ENCODE data around the gene C7orf57.

C7orf57 gene

DNA sequence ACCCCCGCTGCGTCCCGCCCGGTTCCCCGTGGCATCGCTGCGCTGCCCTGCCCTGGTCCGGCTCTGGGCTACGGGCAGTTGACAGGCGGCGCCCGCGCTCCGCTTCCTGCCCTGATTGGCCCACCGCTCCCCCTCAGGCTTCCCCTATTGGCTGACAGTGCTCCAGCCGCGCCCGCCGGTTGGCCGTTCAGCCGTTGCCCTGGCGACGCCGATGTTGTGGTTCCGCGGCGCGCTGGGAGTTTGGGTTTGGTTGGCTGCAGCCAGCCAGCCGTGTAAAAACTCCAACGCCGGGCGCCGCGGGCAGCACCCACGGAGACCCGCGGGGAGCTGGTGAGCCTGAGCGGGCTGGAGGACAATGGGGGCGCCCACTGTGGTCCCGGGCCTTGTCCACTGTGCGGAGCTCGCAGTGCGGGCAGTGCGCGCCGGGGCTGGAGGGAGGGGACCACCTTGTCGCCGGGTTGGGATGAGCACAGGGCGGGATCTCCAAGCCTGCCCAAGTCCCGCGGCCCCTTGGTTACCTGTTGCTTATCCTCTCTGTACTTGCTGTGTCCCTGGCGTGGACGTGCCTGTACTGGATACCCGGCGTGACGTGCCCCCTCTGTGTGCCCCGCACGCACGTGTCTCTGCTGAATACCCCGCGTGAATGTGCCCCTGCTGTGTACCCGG is at the start of gene C7orf57:
C7orf57 (plus strand) TSS at position 243 of the 666 bp plus-strand sequence. CDS start 766 bp downstream, outside the sequence.
- peak; percentile 95 for DNase-seq (ENCODE audit: low read depth, low spot score)

DNA sequence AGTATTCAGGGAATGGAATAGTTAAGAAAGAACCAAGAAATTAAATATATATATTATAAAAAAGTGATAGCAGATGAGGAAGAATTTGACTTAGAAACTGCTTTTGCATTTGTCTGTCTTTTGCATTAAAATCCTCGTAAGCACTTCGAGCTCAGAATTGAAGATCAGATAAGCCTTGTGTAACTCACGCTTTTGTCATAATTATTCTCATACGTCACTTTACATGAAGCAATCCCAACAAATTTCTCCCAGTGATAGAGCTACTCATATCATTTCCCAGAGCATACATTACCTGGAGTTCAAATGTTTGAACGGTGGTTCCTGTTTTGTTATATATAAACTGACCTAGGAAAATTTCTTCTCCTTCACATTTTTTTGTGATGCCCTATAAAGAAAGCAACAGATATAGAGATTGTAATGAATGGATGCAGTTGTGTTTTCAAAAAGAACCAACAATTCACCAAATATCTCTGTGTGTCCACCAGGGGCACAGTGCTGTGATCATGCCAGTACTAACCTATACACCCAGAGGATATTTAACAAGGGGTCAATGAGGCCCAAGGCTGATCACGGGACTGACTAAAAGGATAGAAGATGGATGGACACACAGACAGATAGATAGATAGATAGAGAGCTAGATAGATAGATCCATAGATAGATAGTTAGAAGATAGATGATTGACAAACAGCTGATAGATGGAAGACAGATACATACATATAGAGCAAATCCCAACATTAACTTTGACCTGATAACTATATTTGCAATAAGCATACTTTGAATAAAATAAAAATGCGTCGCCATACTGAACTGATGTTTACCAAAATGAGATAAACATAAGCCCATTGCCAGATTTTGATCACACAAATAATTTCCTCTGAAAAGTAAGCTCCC is 46.6 kb upstream of the C7orf57 start:
- no peak for DNase-seq (ENCODE audit: low read depth, low spot score)

DNA sequence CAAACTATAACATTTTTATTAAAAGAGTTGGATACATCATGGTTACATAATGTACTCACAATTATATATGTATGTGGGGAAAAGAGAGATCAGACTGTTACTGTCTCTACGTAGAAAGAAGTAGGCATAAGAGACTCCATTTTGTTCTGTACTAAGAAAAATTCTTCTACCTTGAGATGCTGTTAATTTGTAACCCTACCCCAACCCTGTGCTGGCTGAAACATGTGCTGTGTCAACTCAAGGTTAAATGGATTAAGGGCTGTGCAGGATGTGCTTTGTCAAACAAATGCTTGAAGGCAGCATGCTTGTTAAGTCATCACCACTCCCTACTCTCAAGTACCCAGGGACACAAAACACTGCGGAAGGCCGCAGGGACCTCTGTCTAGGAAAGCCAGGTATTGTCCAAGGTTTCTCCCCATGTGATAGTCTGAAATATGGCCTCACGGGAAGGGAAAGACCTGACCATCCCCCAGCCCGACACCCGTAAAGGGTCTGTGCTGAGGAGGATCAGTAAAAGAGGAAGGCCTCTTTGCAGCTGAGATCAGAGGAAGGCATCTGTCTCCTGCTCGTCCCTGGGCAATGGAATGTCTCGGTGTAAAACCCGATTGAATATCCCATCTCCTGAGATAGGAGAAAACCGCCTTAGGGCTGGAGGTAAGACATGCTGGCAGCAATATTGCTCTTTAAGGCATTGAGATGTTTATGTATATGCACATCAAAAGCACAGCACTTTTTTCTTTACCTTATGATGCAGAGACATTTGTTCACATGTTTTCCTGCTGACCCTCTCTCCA is 45.5 kb upstream of the C7orf57 start:
- DNase-seq (ENCODE audit: low read depth, low spot score), result peak; percentile 87

DNA sequence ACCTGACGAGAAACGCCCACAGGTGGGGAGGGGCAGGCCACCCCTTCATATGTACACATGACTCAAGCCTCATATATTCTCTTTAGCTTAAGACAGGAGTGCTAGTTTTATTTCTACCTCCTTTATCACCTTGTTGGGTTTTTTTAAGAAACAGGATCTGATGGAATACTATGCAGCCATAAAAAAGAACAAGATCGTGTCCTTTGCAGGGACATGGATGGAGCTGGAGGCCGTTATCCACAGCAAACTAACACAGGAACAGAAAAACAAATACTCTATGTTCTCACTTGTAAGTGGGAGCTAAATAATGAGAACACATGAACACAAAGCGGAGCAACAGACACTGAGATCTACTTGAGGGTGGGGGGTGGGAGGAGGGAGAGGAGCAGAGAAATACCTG is 44.8 kb upstream of the C7orf57 start:
- DNase-seq (ENCODE audit: low read depth, low spot score), result no peak

DNA sequence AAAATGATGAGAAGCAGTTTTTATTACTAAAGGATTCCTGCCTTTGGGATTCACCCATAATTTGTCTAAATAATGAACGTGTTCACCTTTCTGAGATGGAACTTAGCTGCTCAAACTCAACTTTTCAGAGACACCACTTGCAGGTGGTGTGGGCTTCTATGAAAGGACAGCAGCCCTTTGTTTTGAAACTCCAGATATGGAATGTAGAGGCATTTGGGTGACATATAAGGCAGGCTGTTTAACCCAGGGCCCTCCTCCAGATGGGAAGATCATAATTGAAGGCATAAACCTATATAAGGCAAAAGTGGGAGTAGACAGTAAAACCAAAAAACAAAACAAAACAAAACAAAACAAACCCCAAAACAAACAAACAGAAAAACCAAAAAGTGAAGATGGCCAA is 44.1 kb upstream of the C7orf57 start:
- DNase-seq (ENCODE audit: low read depth, low spot score), result peak; percentile 25

DNA sequence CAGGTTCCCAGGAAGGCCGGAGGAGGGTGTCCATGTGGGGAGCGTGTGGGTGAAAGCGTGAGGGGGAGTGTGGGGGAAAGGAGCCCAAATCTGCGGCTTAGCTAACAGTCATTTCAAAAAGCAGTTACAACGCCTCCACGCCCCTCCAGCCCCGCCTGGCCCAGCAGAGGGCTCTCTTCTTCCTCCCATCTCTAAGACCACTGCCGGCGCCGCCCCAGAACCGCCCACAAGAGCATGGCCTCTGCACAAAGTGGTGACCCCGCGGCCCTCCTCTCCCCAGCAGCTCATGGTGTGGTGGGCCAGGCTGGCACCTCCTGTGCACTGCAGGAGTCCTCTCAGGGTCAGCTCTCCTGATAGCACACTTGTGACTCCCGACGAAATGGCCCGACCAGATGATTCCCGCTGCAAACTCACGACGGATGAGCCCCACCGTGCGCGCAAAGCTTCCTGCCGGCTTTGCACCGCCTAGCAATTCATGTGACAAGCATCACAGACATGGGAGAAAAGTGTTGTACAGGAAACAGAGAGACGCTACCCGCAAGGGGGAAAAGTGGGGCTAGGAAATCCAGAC is 43.5 kb upstream of the C7orf57 start:
- peak; percentile 94 for DNase-seq (ENCODE audit: low read depth, low spot score)

DNA sequence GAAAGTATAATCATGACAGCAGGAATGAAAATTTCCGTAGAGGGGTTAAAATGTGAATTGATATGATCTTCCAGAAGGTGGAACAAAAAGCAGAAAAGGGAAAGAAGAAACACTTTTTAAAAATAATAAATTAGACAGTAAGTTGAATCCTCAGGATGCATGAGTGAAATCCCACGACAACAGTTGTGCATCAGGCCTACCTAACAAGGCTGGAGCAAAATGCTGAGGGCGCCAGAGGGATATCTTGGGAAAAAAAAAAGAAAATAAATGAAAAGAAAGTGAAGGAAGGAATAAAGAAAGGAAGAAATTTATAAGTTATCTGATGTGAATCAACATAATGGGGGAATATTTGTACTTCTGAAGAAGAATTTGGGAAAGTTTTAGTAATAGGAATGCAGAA is 42.9 kb upstream of the C7orf57 start:
- no peak for DNase-seq (ENCODE audit: low read depth, low spot score)

DNA sequence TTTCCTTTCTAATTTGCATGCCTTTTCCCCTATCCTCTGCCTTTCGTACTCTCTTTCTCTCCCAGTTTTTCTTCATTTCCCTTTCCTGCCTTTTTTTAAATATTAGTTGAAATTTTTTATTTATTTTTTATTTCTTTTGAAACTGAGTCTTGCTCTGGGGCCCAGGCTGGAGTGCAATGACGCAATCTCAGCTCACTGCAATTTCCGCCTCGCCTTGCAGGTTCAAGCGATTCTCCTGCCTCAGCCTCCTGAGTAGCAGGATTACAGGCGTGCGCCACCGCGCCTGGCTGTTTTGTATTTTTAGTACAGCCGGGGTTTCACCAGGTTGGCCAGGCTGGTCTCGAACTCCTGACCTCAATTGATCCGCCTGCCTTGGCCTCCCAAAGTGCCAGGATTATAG is 35.9 kb upstream of the C7orf57 start:
- no peak for DNase-seq (ENCODE audit: low read depth, low spot score)

DNA sequence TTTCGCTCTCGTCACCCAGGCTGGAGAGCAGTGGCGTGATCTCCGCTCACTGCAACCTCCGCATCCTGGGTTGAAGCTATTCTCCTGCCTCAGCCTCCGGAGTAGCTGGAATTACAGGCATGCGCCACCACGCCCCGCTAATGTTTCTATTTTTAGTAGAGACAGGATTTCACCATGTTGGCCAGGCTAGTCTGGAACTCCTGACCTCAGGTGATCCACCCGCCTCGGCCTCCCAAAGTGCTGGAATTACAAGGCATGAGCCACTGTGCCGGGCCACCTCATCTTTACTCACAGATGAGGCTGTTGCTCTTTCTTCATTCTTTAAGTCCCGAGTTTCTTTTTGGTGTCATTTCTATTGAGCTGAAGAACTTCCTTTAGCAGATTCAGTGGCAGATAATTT is 35.2 kb upstream of the C7orf57 start:
- peak; percentile 53 for DNase-seq (ENCODE audit: low read depth, low spot score)

DNA sequence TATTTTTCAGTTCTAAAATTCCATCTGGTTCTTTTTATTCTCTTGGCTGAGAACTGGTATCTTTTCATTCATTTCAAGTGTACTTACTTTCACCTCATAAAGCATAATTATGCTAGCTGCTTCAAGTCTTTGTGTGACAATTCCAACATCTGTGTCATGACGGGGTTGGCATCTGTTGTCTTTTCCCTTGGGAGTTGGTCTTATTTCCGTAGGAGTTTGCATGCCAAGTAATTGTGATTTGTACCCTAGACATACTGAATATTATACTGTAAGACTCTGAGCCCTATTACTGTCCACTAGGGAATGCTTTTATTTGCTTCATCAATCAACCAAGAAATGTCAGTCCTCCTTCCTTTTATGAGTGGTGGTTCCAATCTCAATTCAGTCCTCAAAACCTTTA is 31.3 kb upstream of the C7orf57 start:
- no peak for DNase-seq (ENCODE audit: low read depth, low spot score)

DNA sequence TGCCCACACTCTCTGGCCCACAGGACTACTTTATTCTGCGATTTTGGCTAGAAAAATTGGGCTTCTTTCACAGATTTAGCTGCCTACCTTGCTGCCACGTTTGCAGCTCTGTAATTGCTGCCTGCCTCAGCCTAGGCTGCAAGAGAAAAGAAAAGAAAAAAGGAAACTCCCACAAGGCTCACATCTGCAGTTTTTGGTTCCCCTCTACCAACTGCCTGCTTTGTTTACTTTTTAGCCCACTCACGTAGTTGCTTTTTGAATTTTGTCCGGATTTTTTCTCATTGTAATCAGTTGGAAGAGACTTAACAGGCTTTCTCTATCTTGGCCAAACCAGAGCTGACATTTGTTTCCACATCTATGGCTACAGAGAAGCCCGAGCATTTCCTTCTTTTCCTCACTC is 30.7 kb upstream of the C7orf57 start:
- no peak for DNase-seq (ENCODE audit: low read depth, low spot score)

GRCh38 chr7:48006866-48007265 is 28.5 kb upstream of the C7orf57 start:
- no peak for DNase-seq (ENCODE audit: low read depth, low spot score)

DNA sequence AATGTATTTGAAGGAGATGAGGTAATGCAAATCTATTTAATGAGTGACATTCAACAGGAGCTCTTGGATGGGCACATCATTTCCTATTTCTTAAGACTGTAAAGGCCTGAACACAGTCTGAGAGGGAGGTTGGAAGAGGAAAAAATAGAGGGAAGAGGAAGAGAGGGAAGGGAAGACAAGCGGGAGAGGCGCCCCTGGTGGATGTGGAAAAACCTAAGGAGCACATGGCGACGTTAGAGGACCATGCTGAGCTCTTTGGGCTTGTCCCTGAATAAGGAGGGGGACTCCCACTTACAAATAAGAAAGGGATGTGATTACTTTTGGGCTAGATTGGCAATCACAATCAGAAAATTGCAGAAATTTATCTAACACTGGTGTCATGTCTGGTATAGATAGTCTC is 26.1 kb upstream of the C7orf57 start:
- DNase-seq (ENCODE audit: low read depth, low spot score), result no peak

DNA sequence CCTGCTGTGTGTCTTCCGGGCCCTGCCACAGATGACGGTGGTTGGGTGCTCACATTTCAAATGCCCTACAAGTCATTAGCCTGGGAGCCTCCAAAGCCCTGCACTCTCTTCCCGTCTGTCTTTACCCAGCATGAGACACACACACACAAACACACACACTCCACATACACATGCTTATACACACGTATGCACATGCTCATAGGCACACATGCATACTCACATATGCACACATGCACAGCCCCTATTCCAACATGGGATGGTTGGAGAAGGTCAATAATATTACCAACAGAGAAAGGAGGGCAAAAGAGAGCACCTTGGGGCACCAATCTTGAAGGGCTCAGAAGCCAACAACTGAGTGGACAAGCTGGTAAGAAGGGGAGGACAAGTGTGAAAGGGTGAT is 25.4 kb upstream of the C7orf57 start:
- DNase-seq (ENCODE audit: low read depth, low spot score), result no peak

DNA sequence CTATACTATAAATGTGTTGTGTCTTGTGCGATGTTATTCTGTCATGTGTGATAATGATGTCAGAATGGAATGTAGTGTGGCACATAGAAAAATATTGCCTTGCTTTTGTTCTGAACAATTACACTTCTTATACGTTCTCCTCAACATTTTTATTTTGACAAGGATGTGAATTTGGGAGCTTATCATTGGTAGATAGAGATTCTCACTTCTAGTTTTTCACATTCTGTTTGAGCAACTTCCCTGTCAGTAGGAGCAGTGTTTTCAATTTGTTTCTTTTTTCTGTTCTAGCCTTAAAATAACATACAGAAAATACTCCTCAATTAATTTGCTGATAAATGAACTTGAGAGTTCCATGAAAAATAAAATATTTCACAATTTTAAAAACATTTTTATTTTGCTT is 24.0 kb upstream of the C7orf57 start:
- no peak for DNase-seq (ENCODE audit: low read depth, low spot score)

GRCh38 chr7:48011951-48012350 is 23.4 kb upstream of the C7orf57 start:
- peak; percentile 69 for DNase-seq (ENCODE audit: low read depth, low spot score)

DNA sequence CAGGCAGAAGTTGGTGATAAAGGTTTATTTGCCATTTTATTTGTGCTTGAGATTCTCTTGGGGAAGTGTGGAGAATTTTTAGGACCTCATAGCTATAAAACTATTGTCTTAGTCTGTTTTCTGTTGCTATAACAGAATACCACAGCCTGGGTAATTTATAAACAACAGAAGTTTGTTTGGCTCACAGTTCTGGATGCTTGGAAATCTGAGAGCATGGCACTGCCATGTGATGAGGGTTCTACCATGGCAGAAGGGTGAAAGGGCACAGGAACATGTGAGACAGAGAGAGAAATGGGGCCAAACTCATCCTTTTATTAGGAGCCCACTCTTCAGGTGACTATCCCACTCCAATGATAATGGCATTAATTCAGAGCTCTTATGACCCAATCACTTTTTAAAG is 18.7 kb upstream of the C7orf57 start:
- DNase-seq (ENCODE audit: low read depth, low spot score), result no peak

DNA sequence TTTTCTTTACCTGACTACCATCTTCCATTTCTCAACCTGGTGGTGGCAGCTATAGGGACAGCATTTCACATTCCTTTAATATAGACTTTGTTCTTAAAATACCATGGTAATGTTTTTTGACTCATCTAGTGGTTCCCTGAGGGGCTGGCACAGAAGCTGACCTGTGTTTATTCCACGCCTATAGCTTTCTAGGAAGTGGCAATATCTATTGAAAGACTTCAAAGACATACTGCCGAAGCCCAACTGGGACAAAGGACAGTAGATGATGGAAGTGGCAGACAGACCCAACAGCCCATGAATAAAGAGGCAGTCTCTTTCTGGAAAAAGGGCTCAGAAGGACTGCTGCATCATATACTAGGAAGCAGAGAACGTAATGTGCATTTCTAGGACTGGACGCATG is 17.7 kb upstream of the C7orf57 start:
- DNase-seq (ENCODE audit: low read depth, low spot score), result no peak

DNA sequence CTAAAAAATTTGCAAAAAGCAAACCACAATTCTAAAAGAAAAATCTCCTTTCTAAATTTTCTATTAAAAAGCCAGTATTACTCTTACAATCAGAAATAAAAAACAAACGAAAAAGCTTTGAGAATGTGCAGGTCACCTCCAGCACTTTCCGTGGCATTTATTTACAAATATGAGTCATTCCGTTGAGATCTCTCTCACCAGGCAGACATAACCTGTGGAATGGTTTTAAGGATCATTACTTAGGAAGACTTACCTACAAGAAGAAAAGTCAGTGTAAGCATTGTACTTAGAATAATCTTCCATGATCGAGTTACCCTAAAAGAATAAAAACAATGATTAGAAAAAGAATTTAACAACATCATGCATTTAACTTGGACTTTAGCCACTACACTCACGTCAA is 9.7 kb upstream of the C7orf57 start:
- DNase-seq (ENCODE audit: low read depth, low spot score), result no peak

- DNase-seq (ENCODE audit: low read depth, low spot score), result no peak
Measured at GRCh38 chr7:48028938-48029337, 6.4 kb upstream of the C7orf57 start, which contains the start of gene SUN3. SUN3 (minus strand) TSS chr7:48029107; CDS start chr7:48028938, 169 bp downstream.

DNA sequence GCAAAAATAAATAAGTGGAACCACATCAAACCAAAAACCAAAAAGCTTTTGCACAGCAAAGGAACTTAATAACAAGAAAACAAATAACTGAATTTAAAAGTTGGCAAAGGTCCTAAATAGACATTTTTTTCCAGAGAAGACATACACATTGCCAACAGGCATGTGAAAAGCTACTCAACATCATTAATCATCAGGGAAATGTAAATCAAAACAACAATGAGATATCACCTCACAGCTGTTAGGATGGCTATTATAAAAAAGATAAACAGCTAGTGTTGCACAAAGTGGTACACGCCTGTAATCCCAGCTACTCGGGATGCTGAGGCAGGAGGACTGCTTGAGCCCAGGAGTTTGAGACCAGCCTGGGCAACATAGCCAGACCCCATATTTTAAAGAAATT is 4.2 kb upstream of the C7orf57 start:
- no peak for DNase-seq (ENCODE audit: low read depth, low spot score)

GRCh38 chr7:48033922-48034321 is 1.4 kb upstream of the C7orf57 start:
- DNase-seq (ENCODE audit: low read depth, low spot score), result no peak

All from ELF-1 (cell line).